HepG2 (cell line): Measurements from ENCODE around the gene TMEM222. TPM values are rescaled to one million over a fixed set of nuclear protein-coding genes. Genes with fewer than 3 reads are reported as not detected.

ENCODE experiments used
- ELF1 ChIP-seq: sonication (generic); formaldehyde crosslinking; IDR thresholded peaks from 2 replicates; pipeline ENCODE4 v1.4.0; 2020; ENCODE audit warnings: missing genetic modification reagents
- FOXJ3 ChIP-seq: sonication (generic); formaldehyde crosslinking; IDR thresholded peaks from 2 replicates; pipeline ENCODE4 v1.4.0; 2020; ENCODE audit warnings: missing genetic modification reagents, mild to moderate bottlenecking, borderline replicate concordance
- GATA4 ChIP-seq: sonication (generic); IDR thresholded peaks from 2 replicates; pipeline ENCODE4 v1.6.1; 2016; ENCODE audit warnings: antibody characterized with exemption, low read depth, borderline replicate concordance
- HES4 ChIP-seq: sonication (generic); formaldehyde crosslinking; IDR thresholded peaks from 2 replicates; pipeline ENCODE4 v1.9.0; 2021; ENCODE audit warnings: mild to moderate bottlenecking, missing genetic modification reagents, borderline replicate concordance
- HHEX ChIP-seq: IDR thresholded peaks from 2 replicates; pipeline ENCODE4 v1.6.1; 2016; ENCODE audit warnings: control low read depth
- KLF16 ChIP-seq, 2 experiments: sonication (generic) in 1 of 2; formaldehyde crosslinking in 1 of 2; IDR thresholded peaks; 2 replicates each; pipeline versions ENCODE4 v1.6.1 to v1.8.0; 2016 to 2023; ENCODE audit warnings: missing genetic modification reagents in 2 of 2, missing compliant biosample characterization in 1 of 2
- MAFF ChIP-seq: IDR thresholded peaks from 2 replicates; pipeline ENCODE4 v1.6.1; 2011; ENCODE audit warnings: low read depth, low read length, improper control_type of control experiment
- MBD4 ChIP-seq: IDR thresholded peaks from 2 replicates; pipeline ENCODE4 v1.6.1; 2012; ENCODE audit warnings: low read length, inconsistent platforms, borderline replicate concordance
- MEF2D ChIP-seq: sonication (generic); formaldehyde crosslinking; IDR thresholded peaks from 2 replicates; pipeline ENCODE4 v1.5.1; 2020; ENCODE audit warnings: mild to moderate bottlenecking, missing genetic modification reagents
- NR2F6 ChIP-seq, 2 experiments: IDR thresholded peaks; 2 replicates each; pipeline ENCODE4 v1.6.1; 2016; ENCODE audit warnings: antibody characterized with exemption in 1 of 2, mild to moderate bottlenecking in 1 of 2
- PHF5A ChIP-seq: IDR thresholded peaks from one replicate; pipeline ENCODE4 v1.6.1; 2018; ENCODE audit warnings: low read depth, missing genetic modification reagents; ENCODE audit not compliant: unreplicated experiment
- STAG1 ChIP-seq: sonication (generic); formaldehyde crosslinking; IDR thresholded peaks from 2 replicates; pipeline ENCODE4 v1.4.0; 2020; ENCODE audit warnings: missing genetic modification reagents
- SYNCRIP ChIP-seq: fragments of 200-400 bp; formaldehyde crosslinking; IDR thresholded peaks from 2 replicates; pipeline ENCODE4 v1.6.1; 2018; ENCODE audit warnings: mild to moderate bottlenecking, low read depth, low read length; ENCODE audit not compliant: insufficient read depth
- U2AF1 ChIP-seq: fragments of 200-400 bp; formaldehyde crosslinking; optimal IDR thresholded peaks from 2 replicates; pipeline ENCODE3; 2017; ENCODE audit warnings: mild to moderate bottlenecking, low read depth, low read length
- YEATS2 ChIP-seq: sonication (generic); formaldehyde crosslinking; IDR thresholded peaks from 2 replicates; pipeline ENCODE4 v1.4.0; 2020; ENCODE audit warnings: missing genetic modification reagents, borderline replicate concordance
- ZBTB1 ChIP-seq: sonication (generic); formaldehyde crosslinking; IDR thresholded peaks from 2 replicates; pipeline ENCODE4 v1.4.0; 2020; ENCODE audit warnings: missing genetic modification reagents, borderline replicate concordance
- ZMYM4 ChIP-seq: sonication (generic); formaldehyde crosslinking; IDR thresholded peaks from 2 replicates; pipeline ENCODE4 v1.8.1; 2023; ENCODE audit warnings: mild to moderate bottlenecking, missing genetic modification reagents
- ZNF777 ChIP-seq: sonication (generic); formaldehyde crosslinking; IDR thresholded peaks from 2 replicates; pipeline ENCODE4 v1.4.0; 2020; ENCODE audit warnings: missing genetic modification reagents
- ZNF879 ChIP-seq: sonication (generic); formaldehyde crosslinking; IDR thresholded peaks from 2 replicates; pipeline ENCODE4 v1.8.1; 2023; ENCODE audit warnings: missing genetic modification reagents
- polyA plus RNA-seq, 8 experiments: library from polyadenylated mRNA; depleted of rRNA in 3 of 8; stranded (reverse) in 7 of 8; unstranded in 1 of 8; fragments of >200 nt; fragmentation: Illumina TruSeq in 4 of 8; extraction: Trizol in 4 of 8; gene quantifications; 2 replicates each; pipeline versions ENCODE4 v1.2.1 to v1.2.3, GENCODE V29; 2011 to 2016; ENCODE audit warnings: low read depth in 4 of 8, missing spikeins in 1 of 8, mixed read lengths in 1 of 8; ENCODE audit not compliant: insufficient read depth in 1 of 8
- total RNA-seq, 5 experiments: library from RNA; depleted of rRNA; stranded (reverse); fragments of >200 nt; fragmentation: Illumina TruSeq; extraction: Trizol; gene quantifications; 2 replicates each; pipeline ENCODE4 v1.2.3, GENCODE V29; 2016; ENCODE audit warnings: low read depth in 1 of 5
- TF ChIP-seq, protein P1 (sequence below): sonication (generic); formaldehyde crosslinking; IDR thresholded peaks from 2 replicates; pipeline ENCODE4 v1.9.0; 2021; ENCODE audit warnings: missing genetic modification reagents, borderline replicate concordance
- TF ChIP-seq, protein P2 (sequence below): sonication (generic); formaldehyde crosslinking; IDR thresholded peaks from 2 replicates; pipeline ENCODE4 v1.4.0; 2020; ENCODE audit warnings: missing genetic modification reagents; ENCODE audit errors: not compliant biosample characterization
- TF ChIP-seq, protein P3 (sequence below): sonication (generic); formaldehyde crosslinking; IDR thresholded peaks from 2 replicates; pipeline ENCODE4 v1.9.0; 2022; ENCODE audit warnings: low read depth, missing genetic modification reagents
- TF ChIP-seq, protein P4 (sequence below): sonication (generic); formaldehyde crosslinking; IDR thresholded peaks from 2 replicates; pipeline ENCODE4 v1.4.0; 2020; ENCODE audit warnings: missing genetic modification reagents

Gene TMEM222
- total and polyA plus RNA-seq, 2 of the 13 experiments (the other 11 are each of a cell fraction or from before 2014, with no cell fraction given) = 22.7 to 29.6 TPM

DNA sequence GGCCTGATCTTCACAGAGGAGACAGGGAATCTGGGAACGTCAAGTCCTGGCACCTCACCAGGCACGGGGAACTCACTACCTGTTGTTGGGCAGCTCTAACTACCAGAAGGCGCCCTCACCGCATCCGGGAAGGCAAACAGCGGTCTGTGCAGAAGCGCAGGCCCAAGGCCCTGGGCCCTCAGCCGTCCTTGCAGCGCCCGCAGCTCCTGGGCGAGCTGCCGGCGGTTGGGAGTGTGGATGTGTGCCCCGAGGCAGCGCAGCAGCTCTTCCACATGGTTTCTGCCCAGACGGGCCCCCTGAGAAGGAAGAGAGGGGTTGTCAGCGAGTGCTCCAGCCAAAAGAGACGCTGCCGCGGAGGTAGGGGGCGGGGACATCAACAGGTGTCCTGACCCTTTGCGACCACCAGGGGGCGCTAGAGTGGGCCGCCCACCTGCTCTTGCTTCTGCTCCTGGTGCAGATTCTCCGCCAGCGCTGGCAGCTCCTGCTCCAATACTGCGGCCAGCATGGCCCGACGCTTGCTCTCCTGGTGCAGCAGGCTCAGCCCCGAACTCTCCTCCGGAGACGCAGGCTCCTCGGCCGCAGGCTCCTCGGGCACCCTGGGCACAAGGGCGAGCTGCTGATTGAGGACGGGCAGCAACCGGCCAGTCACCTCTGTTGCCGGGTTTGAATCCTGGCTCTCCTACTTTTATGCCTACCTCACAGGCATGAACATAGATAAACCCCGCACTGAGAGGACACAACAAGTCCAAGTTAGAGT is 35.5 kb downstream of the TMEM222 start (continued):
- TF ChIP-seq, protein P1, sequence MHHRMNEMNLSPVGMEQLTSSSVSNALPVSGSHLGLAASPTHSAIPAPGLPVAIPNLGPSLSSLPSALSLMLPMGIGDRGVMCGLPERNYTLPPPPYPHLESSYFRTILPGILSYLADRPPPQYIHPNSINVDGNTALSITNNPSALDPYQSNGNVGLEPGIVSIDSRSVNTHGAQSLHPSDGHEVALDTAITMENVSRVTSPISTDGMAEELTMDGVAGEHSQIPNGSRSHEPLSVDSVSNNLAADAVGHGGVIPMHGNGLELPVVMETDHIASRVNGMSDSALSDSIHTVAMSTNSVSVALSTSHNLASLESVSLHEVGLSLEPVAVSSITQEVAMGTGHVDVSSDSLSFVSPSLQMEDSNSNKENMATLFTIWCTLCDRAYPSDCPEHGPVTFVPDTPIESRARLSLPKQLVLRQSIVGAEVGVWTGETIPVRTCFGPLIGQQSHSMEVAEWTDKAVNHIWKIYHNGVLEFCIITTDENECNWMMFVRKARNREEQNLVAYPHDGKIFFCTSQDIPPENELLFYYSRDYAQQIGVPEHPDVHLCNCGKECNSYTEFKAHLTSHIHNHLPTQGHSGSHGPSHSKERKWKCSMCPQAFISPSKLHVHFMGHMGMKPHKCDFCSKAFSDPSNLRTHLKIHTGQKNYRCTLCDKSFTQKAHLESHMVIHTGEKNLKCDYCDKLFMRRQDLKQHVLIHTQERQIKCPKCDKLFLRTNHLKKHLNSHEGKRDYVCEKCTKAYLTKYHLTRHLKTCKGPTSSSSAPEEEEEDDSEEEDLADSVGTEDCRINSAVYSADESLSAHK (CRISPR knock-in tag) = 0 out of 2 replicates have a peak, but pooled peaks have one; percentile 37
- TF ChIP-seq, protein P2, sequence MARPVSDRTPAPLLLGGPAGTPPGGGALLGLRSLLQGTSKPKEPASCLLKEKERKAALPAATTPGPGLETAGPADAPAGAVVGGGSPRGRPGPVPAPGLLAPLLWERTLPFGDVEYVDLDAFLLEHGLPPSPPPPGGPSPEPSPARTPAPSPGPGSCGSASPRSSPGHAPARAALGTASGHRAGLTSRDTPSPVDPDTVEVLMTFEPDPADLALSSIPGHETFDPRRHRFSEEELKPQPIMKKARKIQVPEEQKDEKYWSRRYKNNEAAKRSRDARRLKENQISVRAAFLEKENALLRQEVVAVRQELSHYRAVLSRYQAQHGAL (CRISPR knock-in tag) = no peak
- 0 out of 2 replicates have a peak, but pooled peaks have one; percentile 38 for TF ChIP-seq FOXJ3 (CRISPR knock-in tag)
- peak; percentile 72 for TF ChIP-seq STAG1 (CRISPR knock-in tag)
- peak; percentile 41 for TF ChIP-seq PHF5A (CRISPR knock-in tag)
- TF ChIP-seq U2AF1 = no peak
- TF ChIP-seq MAFF = no peak
- TF ChIP-seq ZNF777 (CRISPR knock-in tag) = peak; percentile 29; the same call in 1 of the 2 replicates
- no peak for TF ChIP-seq YEATS2 (CRISPR knock-in tag)
- TF ChIP-seq ZNF879 = no peak
- TF ChIP-seq HES4 (CRISPR knock-in tag) = no peak
- TF ChIP-seq, protein P3, sequence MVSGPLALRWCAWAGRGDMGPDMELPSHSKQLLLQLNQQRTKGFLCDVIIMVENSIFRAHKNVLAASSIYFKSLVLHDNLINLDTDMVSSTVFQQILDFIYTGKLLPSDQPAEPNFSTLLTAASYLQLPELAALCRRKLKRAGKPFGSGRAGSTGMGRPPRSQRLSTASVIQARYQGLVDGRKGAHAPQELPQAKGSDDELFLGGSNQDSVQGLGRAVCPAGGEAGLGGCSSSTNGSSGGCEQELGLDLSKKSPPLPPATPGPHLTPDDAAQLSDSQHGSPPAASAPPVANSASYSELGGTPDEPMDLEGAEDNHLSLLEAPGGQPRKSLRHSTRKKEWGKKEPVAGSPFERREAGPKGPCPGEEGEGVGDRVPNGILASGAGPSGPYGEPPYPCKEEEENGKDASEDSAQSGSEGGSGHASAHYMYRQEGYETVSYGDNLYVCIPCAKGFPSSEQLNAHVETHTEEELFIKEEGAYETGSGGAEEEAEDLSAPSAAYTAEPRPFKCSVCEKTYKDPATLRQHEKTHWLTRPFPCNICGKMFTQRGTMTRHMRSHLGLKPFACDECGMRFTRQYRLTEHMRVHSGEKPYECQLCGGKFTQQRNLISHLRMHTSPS = no peak
- no peak for TF ChIP-seq ELF1 (CRISPR knock-in tag)
- no peak for TF ChIP-seq HHEX
- no peak for TF ChIP-seq MBD4
- no peak for TF ChIP-seq SYNCRIP
- 0 out of 2 replicates have a peak, but pooled peaks have one; percentile 11 for TF ChIP-seq ZMYM4 (CRISPR knock-in tag)
- TF ChIP-seq MEF2D (CRISPR knock-in tag) = no peak
- TF ChIP-seq GATA4 = no peak
- TF ChIP-seq ZBTB1 (CRISPR knock-in tag) = no peak
- TF ChIP-seq NR2F6 (IDR thresholded peaks at IDR 0.05) = no peak
- TF ChIP-seq NR2F6 (CRISPR knock-in tag; IDR thresholded peaks at IDR 0.05) = 0 out of 2 replicates have a peak, but pooled peaks have one; percentile 10
- TF ChIP-seq, protein P4, sequence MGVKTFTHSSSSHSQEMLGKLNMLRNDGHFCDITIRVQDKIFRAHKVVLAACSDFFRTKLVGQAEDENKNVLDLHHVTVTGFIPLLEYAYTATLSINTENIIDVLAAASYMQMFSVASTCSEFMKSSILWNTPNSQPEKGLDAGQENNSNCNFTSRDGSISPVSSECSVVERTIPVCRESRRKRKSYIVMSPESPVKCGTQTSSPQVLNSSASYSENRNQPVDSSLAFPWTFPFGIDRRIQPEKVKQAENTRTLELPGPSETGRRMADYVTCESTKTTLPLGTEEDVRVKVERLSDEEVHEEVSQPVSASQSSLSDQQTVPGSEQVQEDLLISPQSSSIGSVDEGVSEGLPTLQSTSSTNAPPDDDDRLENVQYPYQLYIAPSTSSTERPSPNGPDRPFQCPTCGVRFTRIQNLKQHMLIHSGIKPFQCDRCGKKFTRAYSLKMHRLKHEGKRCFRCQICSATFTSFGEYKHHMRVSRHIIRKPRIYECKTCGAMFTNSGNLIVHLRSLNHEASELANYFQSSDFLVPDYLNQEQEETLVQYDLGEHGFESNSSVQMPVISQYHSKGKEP (CRISPR knock-in tag) = no peak
- peak in 1 of 2 experiments; percentile 54; a peak in 1 of 4 replicates for TF ChIP-seq KLF16 (CRISPR knock-in tag; IDR thresholded peaks at IDR 0.05)
